KMS-11 (cell line): ENCODE data around the gene ERCC3.
"Not testable (repeated sequence)": the region's sequence is repeated elsewhere in the genome, so short reads cannot be mapped to it uniquely, and the experiment has no call there.

Experiments used
- H2AFZ ChIP-seq: fragments of 200-600 bp; sonication (generic); 2 replicates; pipeline ENCODE4 v1.6.1; 2016; ENCODE audit warnings: antibody characterized with exemption, mixed run types, low read depth
- H3K27ac ChIP-seq: fragments of 200-600 bp; sonication (generic); 2 replicates; pipeline ENCODE4 v1.6.1; 2016; ENCODE audit warnings: mild to moderate bottlenecking, mixed run types
- H3K27me3 ChIP-seq: fragments of 200-600 bp; sonication (generic); 2 replicates; pipeline ENCODE4 v1.6.1; 2017; ENCODE audit warnings: mild to moderate bottlenecking, low read depth, mixed run types, moderate library complexity; ENCODE audit not compliant: insufficient read depth
- H3K36me3 ChIP-seq: fragments of 200-600 bp; sonication (generic); 2 replicates; pipeline ENCODE4 v1.6.1; 2017; ENCODE audit warnings: mild to moderate bottlenecking, mixed run types; ENCODE audit not compliant: insufficient read depth
- H3K4me1 ChIP-seq: fragments of 200-600 bp; sonication (generic); 2 replicates; pipeline ENCODE4 v1.6.1; 2016; ENCODE audit warnings: mild to moderate bottlenecking, low read depth, mixed run types; ENCODE audit not compliant: poor library complexity, severe bottlenecking
- H3K4me2 ChIP-seq: fragments of 200-600 bp; sonication (generic); 2 replicates; pipeline ENCODE4 v1.7.0; 2016; ENCODE audit warnings: mild to moderate bottlenecking, mixed run types
- H3K4me3 ChIP-seq: fragments of 200-600 bp; sonication (generic); IDR thresholded peaks from 2 replicates; pipeline ENCODE4 v1.6.1; 2017; ENCODE audit warnings: low read depth, low read length, mixed read lengths; ENCODE audit not compliant: insufficient read depth
- H3K79me2 ChIP-seq: fragments of 200-600 bp; sonication (generic); 2 replicates; pipeline ENCODE4 v1.6.1; 2016; ENCODE audit warnings: low read depth, mixed run types; ENCODE audit not compliant: insufficient read depth
- H3K9ac ChIP-seq: fragments of 200-600 bp; sonication (generic); 2 replicates; pipeline ENCODE4 v1.6.1; 2016; ENCODE audit warnings: mild to moderate bottlenecking, mixed run types
- H4K20me1 ChIP-seq: fragments of 200-600 bp; sonication (generic); 2 replicates; pipeline ENCODE4 v1.6.1; 2016; ENCODE audit warnings: mild to moderate bottlenecking, mixed run types; ENCODE audit not compliant: insufficient read depth
- CTCF ChIP-seq: fragments of 200-600 bp; sonication (generic); conservative IDR thresholded peaks from 2 replicates; pipeline ENCODE4 v1.6.1; 2017; ENCODE audit warnings: low read depth, mild to moderate bottlenecking, antibody characterized with exemption, low read length, moderate library complexity, mixed read lengths

The ERCC3 gene

GRCh38 chr2:127217470-127218325 is 76.2 kb downstream of the ERCC3 start:
- H3K79me2 ChIP-seq, result no peaks in the 10 kb centered on the region
- no peak for TF ChIP-seq CTCF
- no peak overlapping the region for H2AFZ ChIP-seq
- H3K4me3 ChIP-seq, result no peak overlapping the region
- H3K9ac ChIP-seq, result no peak overlapping the region
- H3K4me2 ChIP-seq, result no peak overlapping the region
- no peaks in the 10 kb centered on the region for H4K20me1 ChIP-seq
- H3K36me3 ChIP-seq, result no peaks in the 10 kb centered on the region
- H3K4me1 ChIP-seq, result no peaks in the 10 kb centered on the region
- no peak overlapping the region for H3K27ac ChIP-seq
- no peaks in the 10 kb centered on the region for H3K27me3 ChIP-seq

GRCh38 chr2:127216593-127216992 is 77.4 kb downstream of the ERCC3 start:
- H3K4me2 ChIP-seq, result no peak overlapping the region

GRCh38 chr2:127216095-127216494 is 77.8 kb downstream of the ERCC3 start:
- H3K4me2 ChIP-seq, result no peak overlapping the region
- H3K79me2 ChIP-seq, result no peaks in the 10 kb centered on the region
- no peaks in the 10 kb centered on the region for H3K36me3 ChIP-seq
- H3K4me3 ChIP-seq, result no peak overlapping the region
- TF ChIP-seq CTCF, result no peak
- no peaks in the 10 kb centered on the region for H3K27me3 ChIP-seq
- no peak overlapping the region for H2AFZ ChIP-seq
- H3K4me1 ChIP-seq, result no peaks in the 10 kb centered on the region
- H4K20me1 ChIP-seq, result no peaks in the 10 kb centered on the region
- H3K27ac ChIP-seq, result no peak overlapping the region
- H3K9ac ChIP-seq, result no peak overlapping the region

More at GRCh38 chr2:127216593-127216992, 77.4 kb downstream of the ERCC3 start:
- Histone ChIP-seq H4K20me1 (no peaks in the 10 kb centered on the region), H2AFZ (no peak overlapping the region), H3K4me3 (no peak overlapping the region), H3K27me3 (no peaks in the 10 kb centered on the region), H3K4me1 (no peaks in the 10 kb centered on the region), H3K79me2 (no peaks in the 10 kb centered on the region), H3K9ac (no peak overlapping the region), H3K27ac (no peak overlapping the region), H3K36me3 (no peaks in the 10 kb centered on the region)
- no peak for TF ChIP-seq CTCF

DNA sequence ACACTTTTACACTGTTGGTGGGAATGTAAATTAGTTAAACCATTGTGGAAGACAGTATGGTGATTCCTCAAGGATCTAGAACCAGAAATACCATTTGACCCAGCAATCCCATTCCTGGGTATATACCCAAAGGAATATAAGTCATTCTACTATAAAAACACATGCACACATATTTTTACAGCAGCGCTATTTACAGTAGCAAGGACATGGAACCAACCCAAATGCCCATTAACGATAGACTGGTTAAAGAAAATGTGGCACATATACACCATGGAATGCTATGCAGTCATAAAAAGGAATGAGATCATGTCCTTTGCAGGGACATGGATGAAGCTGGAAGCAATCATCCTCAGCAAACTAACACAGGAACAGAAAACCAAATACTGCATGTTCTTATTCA is 79.7 kb downstream of the ERCC3 start:
- not testable (repeated sequence) for H3K4me1 ChIP-seq, H3K79me2 ChIP-seq, H4K20me1 ChIP-seq, H3K27ac ChIP-seq, H3K4me3 ChIP-seq, H3K9ac ChIP-seq, H3K27me3 ChIP-seq, H2AFZ ChIP-seq, H3K4me2 ChIP-seq, H3K36me3 ChIP-seq

- no peaks in the 10 kb centered on the region for H3K79me2 ChIP-seq
- H3K36me3 ChIP-seq, result no peaks in the 10 kb centered on the region
- H3K4me2 ChIP-seq, result no peak overlapping the region
- no peak overlapping the region for H3K27ac ChIP-seq
- H3K4me1 ChIP-seq, result no peaks in the 10 kb centered on the region
- H3K4me3 ChIP-seq, result no peak overlapping the region
- no peaks in the 10 kb centered on the region for H4K20me1 ChIP-seq
- H3K27me3 ChIP-seq, result no peaks in the 10 kb centered on the region
- H3K9ac ChIP-seq, result no peak overlapping the region
- no peak overlapping the region for H2AFZ ChIP-seq
- no peak for TF ChIP-seq CTCF
Measured at GRCh38 chr2:127208313-127208712, 85.6 kb downstream of the ERCC3 start.
